CD4-positive, alpha-beta T cell treated with Interleukin-4 for 1 hour (primary cell): ENCODE results near the gene TBC1D16.

Source experiments
- DNase-seq, 2 donors: peaks; one replicate each; pipeline ENCODE4 v3.0.0-alpha.2; 2020 to 2022

Gene TBC1D16

DNA sequence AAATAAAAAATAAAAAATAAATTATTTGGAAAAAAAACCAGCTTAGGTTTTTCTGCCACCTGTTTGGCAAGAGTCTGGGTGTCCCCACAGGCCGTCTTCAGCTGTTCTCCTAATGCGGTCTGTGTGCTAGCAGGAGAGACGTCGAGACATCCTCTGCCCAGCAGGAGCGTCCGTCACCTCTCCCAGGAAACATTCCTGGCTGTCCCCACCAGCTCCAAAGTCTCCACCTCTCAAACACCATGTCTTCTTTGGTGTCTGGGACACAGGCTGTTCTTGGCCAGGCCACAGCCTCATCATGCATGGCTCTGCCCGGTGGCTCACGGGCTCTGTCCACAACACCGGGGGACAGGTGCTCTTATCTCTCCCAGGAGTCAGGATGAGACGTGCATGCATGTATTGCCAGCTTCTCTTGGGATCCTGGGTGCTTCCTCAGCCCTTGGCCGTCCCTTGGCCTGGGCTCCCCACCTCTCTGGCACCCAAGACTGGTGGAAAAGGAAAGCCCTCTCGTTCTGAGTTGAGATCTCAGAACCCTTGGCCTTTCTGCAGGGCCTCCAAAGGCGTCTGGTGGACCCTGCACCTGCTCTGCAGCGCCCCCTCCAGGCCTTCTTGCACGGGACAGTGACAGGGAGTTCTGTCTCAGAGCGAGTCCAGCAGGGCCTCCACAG is 111.6 kb downstream of the TBC1D16 start:
- peak in 1 of 2 donors; percentile 27 for DNase-seq

GRCh38 chr17:79922798-79923197 is 112.9 kb downstream of the TBC1D16 start:
- no peak for DNase-seq

- DNase-seq = no peak
These were observed 113.5 kb downstream of the TBC1D16 start for GRCh38 chr17:79922116-79922601.

DNA sequence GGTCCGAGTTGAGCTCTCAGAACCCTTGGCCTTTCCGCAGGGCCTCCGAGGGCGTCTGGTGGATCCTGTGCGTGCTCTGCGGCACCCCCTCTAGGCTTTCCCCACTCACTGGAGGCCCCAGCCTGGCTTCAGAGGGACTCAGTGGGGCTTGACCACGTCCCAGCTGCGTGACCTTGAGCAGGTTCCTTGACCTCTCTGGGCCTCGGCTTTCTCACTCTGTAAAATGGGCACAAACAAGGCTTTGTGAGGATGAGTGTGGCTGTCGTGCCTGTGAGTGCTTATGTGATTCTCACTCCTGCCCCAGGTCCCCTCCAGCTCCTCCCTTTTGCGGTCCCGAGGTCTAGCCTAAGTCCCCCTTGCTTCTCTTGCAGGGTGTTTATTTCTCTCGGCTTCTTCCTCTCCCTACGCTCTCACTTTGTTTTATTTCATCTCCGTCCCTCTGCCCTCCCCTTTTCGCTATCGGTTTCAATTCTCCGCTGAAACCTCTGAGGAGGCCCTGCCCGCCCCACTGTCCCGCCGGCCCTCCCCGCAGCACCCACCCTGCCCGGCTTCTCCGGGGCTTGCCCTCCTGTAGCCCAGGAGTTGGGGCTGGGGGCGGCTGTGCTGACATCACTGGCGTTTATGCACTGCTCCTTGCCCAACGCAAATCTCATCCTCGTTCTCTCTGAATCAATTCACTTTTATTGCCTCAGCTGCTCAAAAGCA is 114.1 kb downstream of the TBC1D16 start:
- DNase-seq = no peak

DNA sequence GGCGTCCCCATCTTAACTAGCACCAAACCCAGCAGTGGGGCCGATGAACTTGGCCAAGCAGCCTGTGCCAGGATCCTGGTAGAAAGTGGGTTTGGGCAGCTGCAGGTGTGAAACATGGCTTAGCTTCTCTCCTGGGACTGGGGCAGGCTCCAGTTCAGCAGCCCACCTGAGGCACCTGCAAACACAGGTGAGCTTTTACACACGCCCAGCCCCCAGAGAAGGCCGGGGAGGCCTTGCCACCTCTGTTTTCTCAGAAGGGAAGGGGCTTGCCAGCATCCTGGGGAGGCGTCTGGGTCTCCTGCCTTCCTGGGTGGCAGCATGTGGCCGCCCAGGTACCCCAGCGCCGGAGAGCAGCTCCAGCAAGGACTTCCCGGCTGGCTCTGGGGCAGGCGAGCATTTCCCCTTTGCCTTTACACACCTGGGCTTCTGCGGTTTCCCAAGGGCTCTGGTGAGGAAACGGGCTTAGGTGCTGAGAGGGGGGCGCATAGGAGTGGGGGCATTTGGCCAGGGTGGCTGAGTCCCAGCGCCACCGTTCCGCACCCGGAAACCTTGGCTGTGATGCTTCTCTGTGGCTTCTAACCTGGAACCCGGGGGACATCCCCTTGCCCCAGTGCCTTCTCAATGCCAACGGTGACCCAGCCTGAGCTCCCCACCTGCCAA is 114.8 kb downstream of the TBC1D16 start:
- no peak for DNase-seq

GRCh38 chr17:79919862-79920720 is 115.6 kb downstream of the TBC1D16 start:
- DNase-seq = no peak

DNA sequence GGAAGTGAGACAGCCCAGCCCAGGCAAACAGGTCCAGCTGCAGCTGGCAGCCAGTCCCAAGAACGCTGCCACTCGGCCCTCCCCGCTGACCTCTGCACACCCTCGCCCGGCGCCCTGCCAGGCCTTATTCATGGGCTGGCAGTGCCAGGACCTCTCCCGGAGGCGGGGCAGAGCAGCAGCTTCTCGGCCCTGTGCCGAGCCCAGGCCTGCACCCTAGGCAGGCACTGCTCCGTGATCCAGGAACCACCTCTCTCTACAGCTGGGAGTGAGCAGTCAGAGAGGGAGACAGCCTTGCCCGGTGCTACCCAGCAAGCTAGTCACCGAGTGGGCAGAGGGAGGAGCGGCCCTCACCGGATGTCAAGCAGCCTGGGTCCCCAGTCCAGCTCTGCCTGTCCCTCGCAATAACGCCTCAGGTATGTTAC is 116.5 kb downstream of the TBC1D16 start:
- no peak for DNase-seq

DNA sequence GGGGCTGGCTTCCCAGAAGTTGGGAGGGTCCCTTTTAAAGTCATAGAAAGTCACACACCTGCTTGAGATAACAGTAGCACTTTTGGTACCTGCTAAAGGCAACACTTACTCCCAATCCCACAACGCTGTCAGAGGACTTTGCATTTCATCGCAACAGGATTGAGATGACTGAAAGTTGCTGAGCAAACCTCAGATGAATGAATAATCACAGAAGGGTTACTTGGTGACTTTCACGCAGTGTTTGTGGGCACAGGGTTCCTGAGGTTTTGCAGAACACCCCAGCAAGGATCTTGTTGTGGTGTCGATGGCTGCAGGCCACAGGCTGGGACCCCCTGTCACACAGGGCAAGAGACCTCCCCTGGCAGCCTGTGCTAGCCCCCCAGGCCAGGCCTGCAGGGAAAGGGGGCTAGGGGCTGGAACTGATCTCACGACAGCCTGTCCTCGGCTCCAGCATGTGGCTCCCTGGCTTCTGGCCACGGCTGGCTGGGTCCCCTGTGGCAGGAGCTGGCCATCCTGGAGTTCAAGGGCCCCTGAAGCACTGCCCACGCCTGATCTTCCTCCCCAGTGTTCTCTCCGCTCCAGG is 117.0 kb downstream of the TBC1D16 start:
- no peak for DNase-seq

DNA sequence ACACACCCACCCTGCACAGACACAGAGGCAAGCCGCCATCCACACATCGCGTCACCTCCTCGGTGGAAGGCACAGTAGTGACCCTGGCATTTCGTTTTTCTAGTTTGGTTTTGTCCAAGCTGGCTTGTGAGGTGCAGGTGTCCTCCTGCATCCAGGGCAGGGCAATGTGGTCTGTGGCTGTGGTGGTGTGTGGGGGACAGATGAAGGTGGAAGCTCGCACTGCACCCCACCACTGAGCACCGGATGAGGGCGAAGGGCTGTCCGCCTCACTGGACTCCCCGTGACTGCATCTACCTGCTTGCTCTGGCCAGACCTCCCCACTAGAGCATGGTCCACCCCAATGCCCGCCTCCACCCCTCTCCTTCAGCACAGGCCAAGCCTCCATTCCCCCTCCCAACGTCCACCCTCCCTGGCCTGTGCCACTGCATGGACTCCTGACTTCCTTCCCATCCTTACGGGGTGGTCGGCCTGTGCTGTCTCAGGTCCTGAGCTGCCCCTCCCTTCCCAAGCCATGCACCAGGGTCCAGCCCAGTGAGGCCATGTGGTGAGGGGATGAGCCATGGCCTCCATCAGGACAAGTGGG is 117.7 kb downstream of the TBC1D16 start:
- DNase-seq = no peak

- no peak for DNase-seq
These were observed 118.4 kb downstream of the TBC1D16 start for GRCh38 chr17:79916991-79917901.

DNA sequence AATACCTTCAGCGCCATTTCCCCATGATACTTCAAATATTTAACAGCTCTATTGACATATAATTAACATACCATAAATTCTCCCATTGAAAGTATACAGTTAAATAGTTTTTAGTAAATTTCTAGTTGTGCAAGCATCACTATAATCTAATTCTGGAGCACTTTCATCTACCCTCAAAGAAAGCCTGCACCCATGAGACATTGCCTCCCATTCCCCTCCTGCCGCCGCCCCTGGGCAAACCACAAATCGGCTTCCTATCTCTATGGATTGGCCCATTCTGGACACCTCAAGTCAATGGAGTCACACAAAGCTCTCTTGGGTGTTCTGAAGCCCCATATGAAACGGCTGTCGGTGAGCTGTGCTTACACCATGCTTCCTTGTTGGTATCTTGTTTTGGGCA is 119.2 kb downstream of the TBC1D16 start:
- DNase-seq = no peak

- peak; percentile 20 for DNase-seq
These were observed 119.7 kb downstream of the TBC1D16 start for GRCh38 chr17:79915850-79916430.

- DNase-seq = no peak
These were observed 120.6 kb downstream of the TBC1D16 start for GRCh38 chr17:79914813-79915740.

GRCh38 chr17:79913896-79914812 is 121.5 kb downstream of the TBC1D16 start:
- DNase-seq = no peak

- no peak for DNase-seq
These were observed 122.2 kb downstream of the TBC1D16 start for GRCh38 chr17:79913451-79913850.

DNA sequence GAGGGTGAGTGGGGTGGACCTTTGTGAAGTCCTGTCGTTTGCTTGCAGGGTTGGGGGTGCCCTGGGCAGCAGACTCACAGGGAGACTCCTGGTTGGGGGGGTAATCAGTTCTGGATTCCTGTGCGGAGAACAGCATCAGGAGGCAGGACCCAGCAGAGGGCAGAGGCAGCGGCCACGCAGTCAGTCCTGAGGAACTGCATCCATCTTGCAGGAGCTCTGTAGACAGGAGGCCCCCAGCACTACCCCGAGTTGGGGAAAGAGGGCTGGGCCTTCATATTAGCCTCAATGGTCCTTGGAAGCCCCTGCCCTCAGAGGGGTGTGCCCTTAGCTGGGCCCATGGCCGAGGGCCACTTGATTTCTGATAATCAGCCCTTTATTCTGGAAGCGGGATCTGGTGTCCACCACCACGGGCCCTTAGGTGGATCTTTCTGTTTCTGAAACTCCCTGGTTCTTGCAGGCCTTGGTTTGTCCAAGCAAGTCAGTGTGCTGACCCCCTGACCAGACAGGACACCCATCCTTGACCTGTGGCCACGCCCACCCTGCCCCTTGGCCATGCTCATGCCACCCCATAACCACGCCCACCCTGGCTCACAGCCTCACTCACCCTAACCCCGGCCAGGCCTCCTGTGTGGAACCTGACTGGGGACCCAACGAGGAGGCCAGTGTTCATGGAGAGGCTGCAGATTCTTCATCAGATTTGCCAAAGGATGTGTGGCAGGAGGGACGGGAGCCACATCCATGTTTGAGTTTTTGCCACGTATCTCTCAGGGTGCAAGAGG is 122.9 kb downstream of the TBC1D16 start:
- DNase-seq = no peak
